SK-N-MC (cell line): ENCODE data around the gene ANKRD11.

Source experiments
- EZH2 ChIP-seq: fragments of 200-600 bp; sonication (generic); IDR thresholded peaks from one replicate; pipeline ENCODE4 v1.6.1; 2017; ENCODE audit warnings: antibody characterized with exemption
- FOXP2 ChIP-seq: optimal IDR thresholded peaks from 2 replicates; pipeline ENCODE3; 2011; ENCODE audit warnings: mild to moderate bottlenecking, moderate library complexity; ENCODE audit not compliant: insufficient read depth; ENCODE audit errors: extremely low read length, control extremely low read depth
- POLR2AphosphoS5 ChIP-seq: IDR thresholded peaks from 2 replicates; pipeline ENCODE4 v1.6.1; 2012; ENCODE audit warnings: mild to moderate bottlenecking, low read depth, low read length, borderline replicate concordance

GRCh38 chr16:89331371-89332109 lies 158.8 kb downstream of the ANKRD11 start:
- TF ChIP-seq POLR2AphosphoS5, result no peak
- no peak for TF ChIP-seq EZH2
- TF ChIP-seq FOXP2, result no peak
